OCI-LY1 (cell line): ENCODE results near the gene FSTL5.

Experiments
- H2AFZ ChIP-seq: fragments of 200-600 bp; sonication (generic), shearing (Covaris generic); 2 replicates; pipeline ENCODE4 v1.6.0; 2014; ENCODE audit warnings: antibody characterized with exemption, mild to moderate bottlenecking, low read length
- H3F3A ChIP-seq: fragments of 200-600 bp; sonication (generic), shearing (Covaris generic); 2 replicates; pipeline ENCODE4 v1.6.0; 2014; ENCODE audit warnings: mild to moderate bottlenecking, antibody characterized with exemption, low read length, moderate library complexity; ENCODE audit not compliant: insufficient read depth
- H3K27ac ChIP-seq: fragments of 200-600 bp; sonication (generic); 2 replicates; pipeline ENCODE4 v1.5.1; 2014; ENCODE audit warnings: low read length, mixed run types, mild to moderate bottlenecking, low read depth; ENCODE audit not compliant: poor library complexity, severe bottlenecking
- H3K27me3 ChIP-seq: fragments of 200-600 bp; sonication (generic); 2 replicates; pipeline ENCODE4 v1.6.0; 2014; ENCODE audit warnings: antibody characterized with exemption, mild to moderate bottlenecking, low read length, moderate library complexity; ENCODE audit not compliant: insufficient read depth
- H3K36me3 ChIP-seq: fragments of 200-600 bp; sonication (generic); 2 replicates; pipeline ENCODE4 v1.6.1; 2014; ENCODE audit warnings: mild to moderate bottlenecking, antibody characterized with exemption, low read length, moderate library complexity, mixed read lengths; ENCODE audit not compliant: insufficient read depth
- H3K4me1 ChIP-seq: fragments of 200-600 bp; sonication (generic); 2 replicates; pipeline ENCODE4 v1.5.1; 2014; ENCODE audit warnings: mild to moderate bottlenecking, low read length, moderate library complexity; ENCODE audit not compliant: insufficient read depth, severe bottlenecking
- H3K4me2 ChIP-seq: fragments of 200-600 bp; sonication (generic), shearing (Covaris generic); 2 replicates; pipeline ENCODE4 v1.6.1; 2014; ENCODE audit warnings: low read length
- H3K4me3 ChIP-seq: fragments of 200-600 bp; sonication (generic); 2 replicates; pipeline ENCODE4 v1.5.1; 2014; ENCODE audit warnings: low read length, low read depth, mild to moderate bottlenecking, mixed read lengths; ENCODE audit not compliant: poor library complexity, severe bottlenecking
- H3K79me2 ChIP-seq: fragments of 200-600 bp; shearing (Covaris generic); 2 replicates; pipeline ENCODE4 v1.6.1; 2016; ENCODE audit warnings: mixed run types, low read length, mixed read lengths; ENCODE audit not compliant: insufficient read depth
- H3K9ac ChIP-seq: fragments of 200-600 bp; sonication (generic), shearing (Covaris generic); 2 replicates; pipeline ENCODE4 v1.6.1; 2014; ENCODE audit warnings: mild to moderate bottlenecking, low read length, mixed read lengths
- H3K9me2 ChIP-seq: fragments of 200-600 bp; sonication (generic), shearing (Covaris generic); 2 replicates; pipeline ENCODE4 v1.6.1; 2014; ENCODE audit warnings: low read depth, mild to moderate bottlenecking, low read length, mixed read lengths
- H3K9me3 ChIP-seq: fragments of 200-600 bp; shearing (Covaris generic); 2 replicates; pipeline ENCODE4 v1.6.1; 2014; ENCODE audit warnings: low read length, mixed read lengths
- H4K20me1 ChIP-seq: fragments of 200-600 bp; sonication (generic), shearing (Covaris generic); 2 replicates; pipeline ENCODE4 v1.6.0; 2016; ENCODE audit warnings: mild to moderate bottlenecking, low read length; ENCODE audit not compliant: insufficient read depth
- CTCF ChIP-seq: fragments of 200-600 bp; sonication (generic), shearing (Covaris generic); IDR thresholded peaks from 2 replicates; pipeline ENCODE4 v1.5.1; 2017; ENCODE audit warnings: mild to moderate bottlenecking, antibody characterized with exemption, low read length, moderate library complexity, mixed read lengths
- EZH2 ChIP-seq: fragments of 200-600 bp; sonication (generic), shearing (Covaris generic); IDR thresholded peaks from 2 replicates; pipeline ENCODE4 v1.8.0; 2017; ENCODE audit warnings: borderline replicate concordance, mixed run types, mild to moderate bottlenecking, antibody characterized with exemption, low read length, moderate library complexity, mixed read lengths

Gene FSTL5

GRCh38 chr4:161920304-161921052 is 243.3 kb downstream of the FSTL5 start:
- no peaks in the 10 kb centered on the region for H3K79me2 ChIP-seq
- H3K9ac ChIP-seq = no peak overlapping the region
- H3K27me3 ChIP-seq = no peaks in the 10 kb centered on the region
- no peaks in the 10 kb centered on the region for H4K20me1 ChIP-seq
- H3K4me1 ChIP-seq = no peaks in the 10 kb centered on the region
- H2AFZ ChIP-seq = no peak overlapping the region
- H3K36me3 ChIP-seq = no peaks in the 10 kb centered on the region
- H3K9me2 ChIP-seq = no peaks in the 10 kb centered on the region
- no peak overlapping the region for H3K27ac ChIP-seq
- H3K4me3 ChIP-seq = no peak overlapping the region
- TF ChIP-seq CTCF (no peak), EZH2 (no peak)
- H3K9me3 ChIP-seq = no peaks in the 10 kb centered on the region
- H3F3A ChIP-seq = no peaks in the 10 kb centered on the region
- H3K4me2 ChIP-seq = no peak overlapping the region

DNA sequence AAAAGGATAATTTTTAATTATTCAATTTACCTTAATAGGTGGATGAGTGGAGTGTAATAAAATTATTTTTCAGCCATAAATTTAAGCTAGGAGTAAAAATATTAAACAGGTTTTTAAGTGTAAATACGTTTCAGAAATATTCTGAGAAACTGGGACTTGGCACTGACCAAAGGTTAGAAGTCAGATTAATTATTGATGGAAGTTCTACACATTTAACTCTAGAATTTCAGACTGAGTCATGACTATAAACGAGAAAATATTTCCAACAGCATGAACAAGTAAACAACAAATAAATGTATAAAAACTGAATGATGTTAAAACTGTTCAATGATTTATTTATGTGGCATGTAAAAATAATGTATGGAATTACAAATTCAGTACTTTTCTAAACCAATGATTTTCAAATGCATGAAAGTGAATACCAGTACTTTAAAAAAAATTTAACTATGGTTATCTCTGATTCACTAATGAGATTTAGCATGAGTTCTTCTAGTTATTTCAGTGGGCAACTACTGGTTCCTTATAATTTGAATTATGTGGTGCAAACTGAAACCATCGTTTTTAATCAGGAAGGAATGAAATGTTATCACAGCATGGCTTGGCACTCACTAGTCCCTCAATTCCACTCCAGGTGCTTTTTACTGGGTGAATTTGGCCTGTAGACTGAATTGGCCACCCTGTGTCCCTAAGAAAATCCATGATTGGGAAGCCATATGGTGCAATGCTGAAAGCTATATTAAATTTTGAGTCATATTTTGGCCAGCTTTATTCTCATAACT is 244.2 kb downstream of the FSTL5 start:
- H3K9me2 ChIP-seq = no peaks in the 10 kb centered on the region
- H2AFZ ChIP-seq = no peak overlapping the region
- H3K9me3 ChIP-seq = no peaks in the 10 kb centered on the region
- H3K4me3 ChIP-seq = no peak overlapping the region
- no peaks in the 10 kb centered on the region for H4K20me1 ChIP-seq
- H3K4me1 ChIP-seq = no peaks in the 10 kb centered on the region
- H3K79me2 ChIP-seq = no peaks in the 10 kb centered on the region
- no peak overlapping the region for H3K4me2 ChIP-seq
- H3K27ac ChIP-seq = no peak overlapping the region
- H3F3A ChIP-seq = no peaks in the 10 kb centered on the region
- no peaks in the 10 kb centered on the region for H3K36me3 ChIP-seq
- TF ChIP-seq EZH2 = no peak
- TF ChIP-seq CTCF = no peak
- no peak overlapping the region for H3K9ac ChIP-seq
- H3K27me3 ChIP-seq = no peaks in the 10 kb centered on the region

GRCh38 chr4:161916035-161916434 is 247.8 kb downstream of the FSTL5 start:
- Histone ChIP-seq H3K79me2 (no peaks in the 10 kb centered on the region), H3K9ac (no peak overlapping the region), H3K9me2 (no peaks in the 10 kb centered on the region), H3K27me3 (no peaks in the 10 kb centered on the region), H3K9me3 (no peaks in the 10 kb centered on the region), H4K20me1 (no peaks in the 10 kb centered on the region), H3K36me3 (no peaks in the 10 kb centered on the region), H3K4me1 (no peaks in the 10 kb centered on the region), H3K27ac (no peak overlapping the region), H3K4me3 (no peak overlapping the region), H3F3A (no peaks in the 10 kb centered on the region), H3K4me2 (no peak overlapping the region), H2AFZ (no peak overlapping the region)
- TF ChIP-seq EZH2 (no peak), CTCF (no peak)
